GM19240 (cell line): ENCODE results near the gene COL4A3.
"Not testable (repeated sequence)": the region's sequence is repeated elsewhere in the genome, so short reads cannot be mapped to it uniquely, and the experiment has no call there.

Experiments
- DNase-seq: peaks from one replicate; pipeline ENCODE4 v3.0.0; 2011; ENCODE audit warnings: low spot score; ENCODE audit not compliant: insufficient read length

COL4A3 gene

GRCh38 chr2:227206406-227206805 lies 42.0 kb downstream of the COL4A3 start:
- DNase-seq = no peak

DNA sequence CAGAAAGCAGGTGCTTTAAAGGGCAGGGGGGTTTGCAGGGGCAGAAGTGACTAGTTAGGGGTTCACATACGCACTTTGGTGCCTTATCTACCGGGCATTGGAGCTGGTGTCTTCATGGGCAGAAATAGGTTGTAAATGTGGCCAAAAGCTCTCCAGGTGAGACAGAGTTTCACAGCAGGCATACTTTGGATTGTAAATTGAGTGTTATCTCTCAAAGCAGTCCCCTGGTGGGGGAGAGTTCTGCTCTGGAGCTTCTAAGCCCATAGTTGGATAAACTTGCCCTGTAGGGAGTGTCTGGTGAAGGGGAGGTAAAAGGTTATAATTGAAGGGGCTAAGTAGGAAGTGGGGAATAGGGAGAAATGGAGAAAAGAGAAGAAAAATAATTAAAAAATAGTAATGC lies 43.1 kb downstream of the COL4A3 start:
- no peak for DNase-seq

- DNase-seq = no peak
Observed at GRCh38 chr2:227214622-227215041, 50.2 kb downstream of the COL4A3 start.

- no peak for DNase-seq
Observed at GRCh38 chr2:227219312-227220105, 55.1 kb downstream of the COL4A3 start.

GRCh38 chr2:227221120-227221519 lies 56.7 kb downstream of the COL4A3 start:
- DNase-seq = no peak

- no peak for DNase-seq
Observed at GRCh38 chr2:227222292-227222691, 57.9 kb downstream of the COL4A3 start.

GRCh38 chr2:227225641-227226040 lies 61.2 kb downstream of the COL4A3 start:
- DNase-seq = not testable (repeated sequence)

GRCh38 chr2:227228061-227228667 lies 63.7 kb downstream of the COL4A3 start:
- no peak for DNase-seq

- DNase-seq = no peak
Observed at GRCh38 chr2:227230151-227230550, 65.7 kb downstream of the COL4A3 start.

GRCh38 chr2:227234429-227234828 lies 70.0 kb downstream of the COL4A3 start:
- no peak for DNase-seq

GRCh38 chr2:227237786-227238185 lies 73.4 kb downstream of the COL4A3 start:
- DNase-seq = no peak

- DNase-seq = peak; percentile 30
Observed at GRCh38 chr2:227238238-227239237, 74.1 kb downstream of the COL4A3 start.

- DNase-seq = no peak
Observed at GRCh38 chr2:227241005-227241404, 76.6 kb downstream of the COL4A3 start.

- no peak for DNase-seq
Observed at GRCh38 chr2:227248876-227249275, 84.5 kb downstream of the COL4A3 start.

GRCh38 chr2:227252831-227253230 lies 88.4 kb downstream of the COL4A3 start:
- no peak for DNase-seq

- no peak for DNase-seq
Observed at GRCh38 chr2:227256605-227257004, 92.2 kb downstream of the COL4A3 start.

DNA sequence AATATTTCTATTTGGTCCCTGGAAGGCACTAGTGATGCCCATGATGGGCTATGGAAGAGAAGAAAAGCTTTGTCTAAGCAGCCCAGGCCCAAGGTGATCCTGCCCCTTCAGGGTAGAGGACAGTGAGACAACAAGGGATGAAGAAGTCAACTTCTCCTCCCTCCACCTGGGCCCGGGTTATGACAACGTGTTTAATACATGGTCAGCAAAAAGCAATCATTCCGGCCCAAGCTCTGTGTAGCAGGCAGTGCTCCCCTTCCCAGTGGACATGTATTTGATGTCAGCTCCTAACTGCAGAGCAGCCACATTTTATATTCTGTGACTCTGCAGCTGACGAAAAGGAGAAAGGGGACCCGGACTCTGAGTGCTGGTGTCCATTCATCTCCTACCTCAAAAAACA lies 93.4 kb downstream of the COL4A3 start:
- DNase-seq = no peak

GRCh38 chr2:227260041-227260440 lies 95.6 kb downstream of the COL4A3 start:
- DNase-seq = no peak

GRCh38 chr2:227267410-227268115 lies 103.1 kb downstream of the COL4A3 start:
- no peak for DNase-seq

DNA sequence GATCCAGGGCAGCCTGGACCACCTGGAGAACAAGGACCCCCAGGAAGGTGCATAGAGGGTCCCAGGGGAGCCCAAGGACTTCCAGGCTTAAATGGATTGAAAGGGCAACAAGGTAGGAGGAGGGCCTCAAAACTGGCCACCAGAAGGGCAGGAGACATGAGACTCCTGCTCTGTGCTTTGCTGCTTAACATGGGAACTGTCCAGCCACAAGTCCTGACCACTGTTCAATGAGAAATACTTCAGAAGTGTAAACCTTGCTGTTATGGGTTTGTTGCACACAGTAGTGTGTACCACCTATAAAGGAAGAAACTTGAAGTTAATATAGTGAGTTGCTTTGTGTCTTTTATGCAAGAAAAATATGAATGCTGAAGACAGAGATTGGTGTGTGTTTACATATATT lies 116.5 kb downstream of the COL4A3 start:
- no peak for DNase-seq

DNA sequence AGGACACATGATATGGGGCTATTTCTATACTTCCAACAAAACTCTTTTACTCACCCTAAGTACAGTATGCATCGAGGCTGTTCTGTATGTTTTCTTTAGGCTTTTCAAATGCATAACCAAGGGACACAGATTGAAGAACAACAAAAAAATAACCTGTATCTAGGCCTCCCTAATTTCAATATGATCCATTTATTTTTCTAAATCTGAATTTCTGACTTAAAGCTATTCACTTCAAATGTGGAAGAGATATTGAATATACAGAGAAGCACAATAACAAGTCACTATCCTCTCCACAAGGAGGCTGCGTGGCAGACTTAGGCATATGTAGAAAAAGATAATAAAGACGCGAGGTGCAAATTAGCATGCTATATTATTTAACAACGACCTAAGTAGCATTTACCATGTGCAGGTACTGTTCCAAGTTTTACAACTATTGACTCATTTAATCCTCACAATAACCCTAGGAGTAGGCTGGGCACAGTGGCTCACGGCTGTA lies 121.4 kb downstream of the COL4A3 start:
- DNase-seq = no peak
